RWPE2 (cell line): ENCODE data around the gene SORCS1.

Experiments used
- ATAC-seq: fragments of 200-7000 bp; cut with Tn5 transposase; 3 replicates; pipeline ENCODE4 v1.9.1; 2021; ENCODE audit warnings: low read depth
- DNase-seq: peaks from one replicate; pipeline ENCODE4 v3.0.0-alpha.2; 2020; ENCODE audit warnings: low spot score
- H3K27ac ChIP-seq: fragments of 450-650 bp; 2 replicates; pipeline ENCODE4 v1.5.1; 2017; ENCODE audit warnings: mild to moderate bottlenecking; ENCODE audit not compliant: poor library complexity, severe bottlenecking
- H3K27me3 ChIP-seq: fragments of 250-450 bp; sonication (Bioruptor Pico); 2 replicates; pipeline ENCODE4 v1.5.1; 2021; ENCODE audit warnings: mild to moderate bottlenecking, moderate library complexity; ENCODE audit not compliant: insufficient read depth, poor library complexity, severe bottlenecking
- H3K36me3 ChIP-seq: fragments of 250-450 bp; sonication (Bioruptor Pico); 2 replicates; pipeline ENCODE4 v1.5.1; 2020; ENCODE audit warnings: low read depth, mild to moderate bottlenecking, moderate library complexity
- H3K4me1 ChIP-seq: fragments of 250-450 bp; sonication (Bioruptor Pico); 2 replicates; pipeline ENCODE4 v1.5.1; 2021; ENCODE audit warnings: mild to moderate bottlenecking, moderate library complexity; ENCODE audit not compliant: insufficient read depth, poor library complexity, severe bottlenecking
- H3K4me3 ChIP-seq: fragments of 250-450 bp; sonication (Bioruptor Pico); 2 replicates; pipeline ENCODE4 v1.5.1; 2021; ENCODE audit warnings: mild to moderate bottlenecking, moderate library complexity; ENCODE audit not compliant: severe bottlenecking
- H3K9me3 ChIP-seq: fragments of 250-450 bp; sonication (Bioruptor Pico); 2 replicates; pipeline ENCODE4 v1.5.1; 2021; ENCODE audit warnings: mild to moderate bottlenecking, moderate library complexity; ENCODE audit not compliant: severe bottlenecking
- CTCF ChIP-seq: fragments of 450-650 bp; IDR thresholded peaks from one replicate; pipeline ENCODE4 v1.5.1; 2017; ENCODE audit warnings: mild to moderate bottlenecking, moderate library complexity; ENCODE audit not compliant: poor library complexity, severe bottlenecking

SORCS1 gene

DNA sequence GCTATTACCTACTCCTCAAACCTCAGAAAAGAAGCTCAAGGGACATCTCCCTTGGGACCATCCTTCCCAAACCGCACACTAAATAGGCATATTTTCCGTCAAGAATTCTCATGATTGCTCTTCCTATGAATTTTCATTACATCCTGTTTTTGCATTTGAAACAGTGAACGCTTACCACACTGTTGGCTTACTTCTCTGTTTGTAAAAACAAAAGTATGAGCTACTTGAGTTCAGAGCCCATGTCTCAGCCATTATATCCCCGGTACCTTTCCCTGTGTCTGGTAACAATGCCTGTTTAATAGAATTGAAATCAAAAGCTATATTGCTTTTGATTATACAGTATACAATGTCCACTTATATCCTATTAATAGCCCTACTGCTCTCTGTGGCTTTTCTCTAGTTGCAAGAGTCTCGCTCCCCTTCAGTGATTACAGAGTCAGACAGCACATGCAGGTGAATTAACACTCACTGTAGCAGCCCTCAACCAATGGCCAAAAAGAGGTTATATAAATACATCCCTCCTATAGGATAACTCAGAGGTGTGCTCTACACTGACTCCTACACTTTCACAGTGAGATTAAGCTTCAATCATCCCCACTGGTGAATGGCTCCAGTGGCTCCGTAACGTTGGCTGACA, 264.4 kb downstream of the SORCS1 start:
- TF ChIP-seq CTCF: no peak

GRCh38 chr10:106898446-106898845, 266.1 kb downstream of the SORCS1 start:
- ATAC-seq: no peak
- Histone ChIP-seq H3K4me3 (no peak overlapping the region), H3K27ac (no peak overlapping the region), H3K36me3 (no peaks in the 10 kb centered on the region), H3K4me1 (no peaks in the 10 kb centered on the region), H3K27me3 (peaks cover 4% of the 10 kb centered on the region), H3K9me3 (no peaks in the 10 kb centered on the region)
- no peak for TF ChIP-seq CTCF
- no peak for DNase-seq

More for the DNA sequence above, 264.4 kb downstream of the SORCS1 start:
- Histone ChIP-seq H3K9me3 (no peaks in the 10 kb centered on the region), H3K27ac (no peak overlapping the region), H3K27me3 (peaks cover 7% of the 10 kb centered on the region), H3K36me3 (no peaks in the 10 kb centered on the region), H3K4me3 (no peak overlapping the region), H3K4me1 (no peaks in the 10 kb centered on the region)
- ATAC-seq (no peak), DNase-seq (no peak)

DNA sequence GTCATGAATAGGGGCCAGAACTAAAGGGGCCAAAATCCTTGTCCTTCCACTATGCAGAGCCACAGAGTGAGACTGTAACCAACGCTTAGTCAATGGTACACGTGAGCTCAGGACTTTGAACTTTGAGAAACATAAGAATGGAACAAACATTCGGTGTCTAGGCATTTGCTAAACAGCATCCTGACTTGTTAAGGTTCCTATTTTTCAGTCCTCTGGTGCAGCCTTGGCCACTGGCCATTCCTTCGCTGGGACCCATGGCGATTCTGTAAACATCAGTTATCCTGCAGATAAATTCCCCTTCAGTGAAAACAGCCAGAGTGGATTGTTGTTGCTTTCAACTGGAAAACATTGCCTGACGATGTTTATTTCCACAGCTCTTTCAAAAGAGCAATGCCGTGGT, 266.8 kb downstream of the SORCS1 start:
- no peaks in the 10 kb centered on the region for H3K4me1 ChIP-seq
- no peak overlapping the region for H3K4me3 ChIP-seq
- no peak for TF ChIP-seq CTCF
- ATAC-seq (no peak), DNase-seq (no peak)
- H3K36me3 ChIP-seq: no peaks in the 10 kb centered on the region
- H3K27ac ChIP-seq: no peak overlapping the region
- no peaks in the 10 kb centered on the region for H3K27me3 ChIP-seq
- no peaks in the 10 kb centered on the region for H3K9me3 ChIP-seq

GRCh38 chr10:106894692-106895091, 269.8 kb downstream of the SORCS1 start:
- no peak for ATAC-seq
- Histone ChIP-seq H3K9me3 (no peaks in the 10 kb centered on the region), H3K27ac (no peak overlapping the region), H3K4me1 (no peaks in the 10 kb centered on the region), H3K4me3 (no peak overlapping the region), H3K27me3 (no peaks in the 10 kb centered on the region), H3K36me3 (no peaks in the 10 kb centered on the region)
- no peak for DNase-seq
- TF ChIP-seq CTCF: no peak

DNA sequence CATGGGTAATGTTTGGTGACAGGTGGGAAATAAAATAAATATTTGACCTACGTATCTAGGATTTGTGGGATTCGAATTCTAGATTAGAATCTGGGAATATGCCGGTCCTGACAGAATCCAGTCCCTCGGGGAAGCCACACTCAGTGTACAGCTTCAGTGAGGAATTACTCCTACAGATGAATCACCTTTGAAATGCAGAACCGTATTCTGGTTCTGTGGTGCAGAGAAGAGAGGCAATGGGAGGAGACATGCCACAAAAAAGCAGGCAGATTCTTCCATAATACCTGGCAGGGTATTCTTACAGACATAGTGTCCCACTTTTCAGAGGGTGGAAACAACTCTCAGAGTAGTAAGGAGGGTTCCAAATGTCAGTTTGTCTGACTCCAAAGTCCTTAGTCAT, 286.9 kb downstream of the SORCS1 start:
- TF ChIP-seq CTCF: no peak
- no peak overlapping the region for H3K27ac ChIP-seq
- H3K27me3 ChIP-seq: no peaks in the 10 kb centered on the region
- no peaks in the 10 kb centered on the region for H3K36me3 ChIP-seq
- DNase-seq (no peak), ATAC-seq (no peak)
- H3K9me3 ChIP-seq: no peaks in the 10 kb centered on the region
- no peak overlapping the region for H3K4me3 ChIP-seq
- no peaks in the 10 kb centered on the region for H3K4me1 ChIP-seq
